Tibial nerve (tissue), 4 donors: ENCODE results near the gene TNFRSF12A. TPM values are rescaled to one million over a fixed set of nuclear protein-coding genes. Genes with fewer than 3 reads are reported as not detected.

Source experiments
- DNase-seq, 2 donors: peaks; one replicate each; pipeline ENCODE4 v3.0.0-alpha.2; 2019; ENCODE audit warnings: low spot score in 2 of 2
- H3K27ac ChIP-seq, 4 donors: fragments of 200-600 bp; sonication (generic) in 3 of 4; one replicate each; pipeline ENCODE4 v1.5.1; 2017 to 2019; ENCODE audit warnings: mild to moderate bottlenecking in 1 of 4
- H3K27me3 ChIP-seq, 2 donors: fragments of 200-600 bp; sonication (generic) in 1 of 2; one replicate each; pipeline versions ENCODE4 v1.5.1 to v1.6.0; 2017 to 2019
- H3K36me3 ChIP-seq, 3 donors: fragments of 200-600 bp; sonication (generic); one replicate each; pipeline ENCODE4 v1.5.1; 2018 to 2019
- H3K4me1 ChIP-seq, 4 donors: fragments of 200-600 bp; sonication (generic) in 3 of 4; one replicate each; pipeline ENCODE4 v1.5.1; 2017 to 2019
- H3K4me3 ChIP-seq, 4 donors: fragments of 200-600 bp; sonication (generic) in 3 of 4; one replicate each; pipeline ENCODE4 v1.5.1; 2017 to 2019; ENCODE audit warnings: mild to moderate bottlenecking in 1 of 4, moderate library complexity in 1 of 4
- H3K9me3 ChIP-seq, 4 donors: fragments of 200-600 bp; sonication (generic) in 3 of 4; one replicate each; pipeline ENCODE4 v1.5.1; 2017 to 2019
- CTCF ChIP-seq, 5 experiments: fragments of 200-600 bp in 3 of 5; fragments of 450-650 bp in 2 of 5; sonication (generic) in 3 of 5; IDR thresholded peaks; one replicate each; pipeline ENCODE4 v1.5.1; 2016 to 2019; ENCODE audit warnings: antibody characterized with exemption in 5 of 5, mild to moderate bottlenecking in 3 of 5, moderate library complexity in 2 of 5
- EP300 ChIP-seq, 2 donors: sonication (generic); formaldehyde crosslinking; IDR thresholded peaks; one replicate each; pipeline ENCODE4 v1.6.1; 2017; ENCODE audit warnings: antibody characterized with exemption in 2 of 2, mild to moderate bottlenecking in 1 of 2
- POLR2A ChIP-seq, 2 donors: fragments of 450-650 bp; IDR thresholded peaks; one replicate each; pipeline ENCODE4 v1.6.1; 2017; ENCODE audit warnings: antibody characterized with exemption in 2 of 2, mild to moderate bottlenecking in 2 of 2, moderate library complexity in 2 of 2
- WGBS, 2 donors: methylation state at CpG; one replicate each; pipeline ENCODE4 v1.1.5; 2018; 5-methylcytosine and 5-hydroxymethylcytosine counted together
- total RNA-seq, 4 donors: library from RNA; depleted of rRNA; stranded (reverse); fragments of >200 nt; gene quantifications; one replicate each; pipeline ENCODE4 v1.1.0, GENCODE V29; 2016

Gene TNFRSF12A
- total RNA-seq, 4 donors from 2014 or later = 2.4 to 47.4 (median 11.5) TPM

- H3K27ac ChIP-seq = no peak overlapping the region
- H3K9me3 ChIP-seq = no peaks in the 10 kb centered on the region
- H3K4me3 ChIP-seq = no peak overlapping the region
- no peak for DNase-seq
- H3K36me3 ChIP-seq = no peaks in the 10 kb centered on the region
- peaks cover 0 to 14% (median under 1%) of the 10 kb centered on the region in 4 donors for H3K4me1 ChIP-seq
- 40 to 56% methylated on average over 12 to 14 of the region's 27 CpGs for WGBS, 2 donors
- TF ChIP-seq POLR2A (IDR thresholded peaks at IDR 0.05) (no peak), CTCF (IDR thresholded peaks at IDR 0.05) (no peak), EP300 (IDR thresholded peaks at IDR 0.05) (no peak)
- H3K27me3 ChIP-seq = peaks cover 0 to 74% of the 10 kb centered on the region in 2 donors
These were observed 6.6 kb upstream of the TNFRSF12A start for GRCh38 chr16:3013491-3013951.

DNA sequence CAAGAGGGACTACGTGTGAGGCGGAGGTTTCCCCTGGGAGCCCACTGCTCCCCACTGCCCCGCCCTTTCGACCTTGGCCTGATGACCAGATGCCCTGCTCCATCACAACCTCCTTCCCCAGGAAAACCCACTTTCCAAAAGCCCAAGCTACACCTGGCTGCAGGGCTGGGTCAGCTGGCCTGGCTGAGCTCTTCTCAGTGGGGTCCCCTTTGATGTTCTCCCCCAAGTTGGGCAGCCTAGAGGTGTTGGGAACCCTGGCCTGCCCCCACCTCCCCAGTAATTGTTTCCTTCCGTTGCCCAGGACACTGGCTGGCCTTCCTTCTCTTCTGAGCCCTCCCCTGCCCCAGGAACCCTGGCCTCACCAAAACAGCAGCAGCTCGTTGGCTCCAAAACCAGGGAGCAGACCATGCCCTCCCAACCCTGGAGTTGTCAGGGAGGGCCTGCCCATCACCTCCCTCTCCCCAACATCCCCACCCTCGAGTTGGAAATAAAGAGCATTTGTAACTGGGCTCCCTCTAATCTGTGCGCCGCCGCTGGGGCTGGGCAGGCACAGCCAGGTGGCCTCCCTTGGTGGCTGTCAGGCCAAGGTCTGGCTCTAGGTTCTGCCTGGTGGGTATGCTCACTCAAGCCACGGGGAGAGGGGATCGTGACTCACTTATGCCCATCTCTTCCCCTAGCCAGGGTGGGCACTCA, 6.0 kb upstream of the TNFRSF12A start:
- TF ChIP-seq POLR2A (IDR thresholded peaks at IDR 0.05) (no peak), EP300 (IDR thresholded peaks at IDR 0.05) (no peak), CTCF (IDR thresholded peaks at IDR 0.05) (no peak)
- DNase-seq = no peak
- H3K9me3 ChIP-seq = no peaks in the 10 kb centered on the region
- H3K4me1 ChIP-seq = peaks cover 0 to 11% (median 0%) of the 10 kb centered on the region in 4 donors
- H3K27ac ChIP-seq = no peak overlapping the region
- H3K36me3 ChIP-seq = no peaks in the 10 kb centered on the region
- WGBS, 2 donors = 45 to 57% methylated on average over 10 to 11 of the region's 12 CpGs
- no peak overlapping the region for H3K4me3 ChIP-seq
- H3K27me3 ChIP-seq = peaks cover 0 to 74% of the 10 kb centered on the region in 2 donors

DNA sequence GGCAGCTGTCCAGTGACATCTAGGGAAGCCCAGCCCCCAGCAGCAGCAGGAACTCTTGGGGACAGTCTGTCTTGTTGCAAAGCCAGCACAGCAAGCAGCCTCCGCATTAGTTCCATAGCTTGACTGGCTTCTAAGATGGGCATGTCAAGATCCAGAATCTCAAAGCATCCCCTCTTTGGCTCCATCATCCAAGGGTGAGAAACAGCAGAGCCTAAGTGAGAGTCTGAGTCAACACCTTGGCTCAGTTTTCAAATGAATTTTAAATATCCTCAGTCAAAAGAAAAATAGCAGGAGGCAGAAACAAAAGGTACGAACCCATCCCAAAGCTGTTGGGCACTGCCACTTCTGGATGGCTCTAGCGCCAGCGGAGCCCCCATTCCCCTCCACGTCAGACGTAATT, 5.2 kb upstream of the TNFRSF12A start:
- TF ChIP-seq CTCF (IDR thresholded peaks at IDR 0.05) (no peak), EP300 (IDR thresholded peaks at IDR 0.05) (no peak), POLR2A (IDR thresholded peaks at IDR 0.05) (no peak)
- H3K4me1 ChIP-seq = peaks cover 0 to 17% (median 5%) of the 10 kb centered on the region in 4 donors

GRCh38 chr16:3015865-3016521, 4.2 kb upstream of the TNFRSF12A start:
- no peak overlapping the region for H3K4me3 ChIP-seq
- TF ChIP-seq EP300 (IDR thresholded peaks at IDR 0.05) = no peak
- no peak for TF ChIP-seq POLR2A (IDR thresholded peaks at IDR 0.05)
- no peak for TF ChIP-seq CTCF (IDR thresholded peaks at IDR 0.05)
- no peak overlapping the region for H3K27ac ChIP-seq
- peaks cover 0 to 26% (median 7%) of the 10 kb centered on the region in 4 donors for H3K4me1 ChIP-seq
- no peaks in the 10 kb centered on the region for H3K9me3 ChIP-seq
- WGBS, 2 donors = 75 to 83% methylated on average over 11 to 13 of the region's 13 CpGs
- H3K36me3 ChIP-seq = no peaks in the 10 kb centered on the region
- peaks cover 0 to 58% of the 10 kb centered on the region in 2 donors for H3K27me3 ChIP-seq
- DNase-seq = no peak

More for the DNA sequence above, 5.2 kb upstream of the TNFRSF12A start:
- peaks cover 0 to 67% of the 10 kb centered on the region in 2 donors for H3K27me3 ChIP-seq
- WGBS, 2 donors = 78 to 88% methylated on average over 6 of the region's 6 CpGs
- DNase-seq = no peak
- no peak overlapping the region for H3K27ac ChIP-seq
- H3K9me3 ChIP-seq = no peaks in the 10 kb centered on the region
- H3K4me3 ChIP-seq = no peak overlapping the region
- H3K36me3 ChIP-seq = no peaks in the 10 kb centered on the region

DNA sequence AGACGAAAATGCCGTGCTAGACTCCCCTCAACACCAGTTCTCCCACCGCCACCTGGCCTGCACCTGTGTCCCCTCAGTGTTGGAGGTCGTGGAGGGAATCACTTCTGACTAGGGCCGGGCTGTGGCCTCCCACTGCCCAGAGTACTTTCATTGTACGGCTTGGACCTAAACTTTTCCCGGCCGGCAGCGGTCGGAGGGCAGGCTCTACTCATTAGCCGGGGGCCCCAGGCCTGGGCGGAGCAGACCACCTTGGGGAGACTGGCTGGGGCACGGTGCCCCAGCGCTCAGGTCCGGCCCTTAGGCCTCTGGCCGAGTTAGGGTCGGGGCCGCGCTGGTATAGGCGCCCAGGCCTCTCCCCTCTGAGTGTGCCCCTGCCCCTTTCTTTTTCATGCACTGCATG, 2.8 kb upstream of the TNFRSF12A start:
- Histone ChIP-seq H3K27ac (no peak overlapping the region), H3K9me3 (no peaks in the 10 kb centered on the region), H3K4me1 (peaks cover 0 to 40% (median 18%) of the 10 kb centered on the region in 4 donors), H3K4me3 (no peak overlapping the region), H3K27me3 (peaks cover 0 to 44% of the 10 kb centered on the region in 2 donors), H3K36me3 (no peaks in the 10 kb centered on the region)
- DNase-seq = no peak
- no peak for TF ChIP-seq CTCF (IDR thresholded peaks at IDR 0.05)
- TF ChIP-seq POLR2A (IDR thresholded peaks at IDR 0.05) = no peak
- no peak for TF ChIP-seq EP300 (IDR thresholded peaks at IDR 0.05)
- WGBS, 2 donors = 43 to 58% methylated on average over 12 to 18 of the region's 20 CpGs
